C4-2B (cell line): ENCODE measurements around the gene EMP1.

ENCODE experiments used
- ZFX ChIP-seq: fragments of 450-650 bp; IDR thresholded peaks from 2 replicates; pipeline ENCODE4 v1.6.1; 2017
- TF ChIP-seq, protein P1 (sequence below): fragments of 450-650 bp; conservative IDR thresholded peaks from 2 replicates; pipeline ENCODE4 v1.5.1; 2017; ENCODE audit warnings: mild to moderate bottlenecking

DNA sequence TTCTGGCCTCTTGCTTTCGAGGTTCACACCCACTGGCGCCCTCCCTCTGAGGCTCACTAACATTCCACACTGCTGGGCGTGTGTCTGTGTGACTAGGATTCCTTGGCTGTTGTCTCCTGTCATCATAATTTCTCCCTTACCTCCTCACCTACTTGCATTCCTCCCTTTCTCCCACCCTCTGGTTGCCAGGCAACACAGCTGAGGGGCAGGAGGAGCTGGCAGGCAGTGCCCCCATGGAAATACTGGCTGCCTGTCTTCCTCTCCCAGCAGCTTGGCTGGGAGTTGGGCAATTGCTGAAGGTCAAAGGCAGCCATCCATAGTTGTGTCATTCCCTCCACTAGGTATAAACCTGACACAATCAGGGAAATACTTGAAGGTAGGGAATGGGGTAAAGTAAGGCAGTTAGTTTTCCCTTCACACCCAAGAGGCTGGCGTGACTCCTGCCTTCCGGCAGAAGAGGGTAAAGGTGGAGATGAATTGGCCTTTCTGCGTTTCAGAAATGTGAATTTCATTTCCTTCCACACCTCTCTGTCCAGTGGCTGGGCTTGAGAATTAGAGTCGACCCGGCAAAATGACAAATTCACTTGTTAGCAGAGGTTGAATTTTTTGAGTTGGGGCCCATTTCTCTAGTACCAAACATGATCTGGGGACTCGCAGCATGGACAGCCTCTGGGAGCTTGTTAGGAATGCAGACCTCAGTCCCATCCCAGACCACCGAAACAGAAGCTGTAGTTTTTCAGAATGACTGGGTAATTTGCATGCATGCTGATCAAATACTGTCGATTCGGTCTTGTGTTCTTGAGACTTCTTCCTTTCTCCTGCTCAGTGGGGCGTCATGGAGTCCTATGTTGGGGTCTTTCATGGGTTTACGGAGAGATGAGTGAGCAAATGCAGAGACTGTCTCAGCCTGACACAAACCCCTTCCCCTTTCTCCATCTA is 24.3 kb upstream of the EMP1 start:
- TF ChIP-seq, protein P1, sequence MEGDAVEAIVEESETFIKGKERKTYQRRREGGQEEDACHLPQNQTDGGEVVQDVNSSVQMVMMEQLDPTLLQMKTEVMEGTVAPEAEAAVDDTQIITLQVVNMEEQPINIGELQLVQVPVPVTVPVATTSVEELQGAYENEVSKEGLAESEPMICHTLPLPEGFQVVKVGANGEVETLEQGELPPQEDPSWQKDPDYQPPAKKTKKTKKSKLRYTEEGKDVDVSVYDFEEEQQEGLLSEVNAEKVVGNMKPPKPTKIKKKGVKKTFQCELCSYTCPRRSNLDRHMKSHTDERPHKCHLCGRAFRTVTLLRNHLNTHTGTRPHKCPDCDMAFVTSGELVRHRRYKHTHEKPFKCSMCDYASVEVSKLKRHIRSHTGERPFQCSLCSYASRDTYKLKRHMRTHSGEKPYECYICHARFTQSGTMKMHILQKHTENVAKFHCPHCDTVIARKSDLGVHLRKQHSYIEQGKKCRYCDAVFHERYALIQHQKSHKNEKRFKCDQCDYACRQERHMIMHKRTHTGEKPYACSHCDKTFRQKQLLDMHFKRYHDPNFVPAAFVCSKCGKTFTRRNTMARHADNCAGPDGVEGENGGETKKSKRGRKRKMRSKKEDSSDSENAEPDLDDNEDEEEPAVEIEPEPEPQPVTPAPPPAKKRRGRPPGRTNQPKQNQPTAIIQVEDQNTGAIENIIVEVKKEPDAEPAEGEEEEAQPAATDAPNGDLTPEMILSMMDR, result no peak
- no peak for TF ChIP-seq ZFX
